Stromal cell of bone marrow (primary cell): ENCODE results near the gene TP53AIP1.

Experiments
- DNase-seq: peaks from one replicate; pipeline ENCODE4 v3.0.0-alpha.2; 2012; ENCODE audit warnings: low read depth

TP53AIP1 gene

DNA sequence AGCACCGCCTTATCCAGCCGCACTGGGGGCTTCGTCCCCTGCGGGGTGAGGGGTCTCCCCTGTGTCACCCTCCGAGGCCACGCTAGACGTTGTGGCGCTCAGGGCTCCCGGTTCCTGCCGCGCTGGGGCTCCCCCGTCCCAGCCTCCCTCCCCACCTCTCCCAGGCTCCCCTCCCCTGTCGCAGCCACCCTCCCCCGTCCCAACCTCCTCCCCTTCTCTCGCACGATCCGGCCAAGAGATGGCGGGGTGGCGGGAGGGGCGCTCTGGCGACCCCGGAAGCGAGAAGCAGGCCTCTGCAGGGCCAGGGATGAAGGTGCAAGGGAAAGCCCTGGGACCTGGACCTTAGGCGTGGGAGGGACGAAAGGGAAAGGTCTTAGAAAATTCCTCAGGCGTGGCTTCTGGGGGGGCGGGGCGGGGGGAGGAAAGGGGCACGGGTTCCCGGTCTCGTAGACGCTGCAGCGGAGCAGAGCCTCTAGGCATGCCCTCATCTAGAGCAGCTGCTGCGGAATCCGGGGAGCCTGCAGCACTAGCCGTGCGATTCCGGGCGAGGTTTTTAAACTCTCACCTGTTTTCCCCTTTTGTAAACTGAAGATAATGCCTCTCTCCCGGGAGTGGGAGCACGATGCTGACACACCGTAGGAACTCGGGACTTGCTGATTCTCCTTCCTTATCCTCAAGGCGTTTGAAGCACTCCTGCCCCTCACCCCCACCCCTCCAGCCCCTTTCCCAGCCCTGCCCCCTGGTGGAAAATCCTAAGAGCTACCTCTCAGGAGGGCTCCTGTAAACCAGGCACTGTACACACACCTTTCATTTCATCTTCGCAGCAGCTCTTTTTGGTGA lies 37.1 kb downstream of the TP53AIP1 start:
- no peak for DNase-seq

DNA sequence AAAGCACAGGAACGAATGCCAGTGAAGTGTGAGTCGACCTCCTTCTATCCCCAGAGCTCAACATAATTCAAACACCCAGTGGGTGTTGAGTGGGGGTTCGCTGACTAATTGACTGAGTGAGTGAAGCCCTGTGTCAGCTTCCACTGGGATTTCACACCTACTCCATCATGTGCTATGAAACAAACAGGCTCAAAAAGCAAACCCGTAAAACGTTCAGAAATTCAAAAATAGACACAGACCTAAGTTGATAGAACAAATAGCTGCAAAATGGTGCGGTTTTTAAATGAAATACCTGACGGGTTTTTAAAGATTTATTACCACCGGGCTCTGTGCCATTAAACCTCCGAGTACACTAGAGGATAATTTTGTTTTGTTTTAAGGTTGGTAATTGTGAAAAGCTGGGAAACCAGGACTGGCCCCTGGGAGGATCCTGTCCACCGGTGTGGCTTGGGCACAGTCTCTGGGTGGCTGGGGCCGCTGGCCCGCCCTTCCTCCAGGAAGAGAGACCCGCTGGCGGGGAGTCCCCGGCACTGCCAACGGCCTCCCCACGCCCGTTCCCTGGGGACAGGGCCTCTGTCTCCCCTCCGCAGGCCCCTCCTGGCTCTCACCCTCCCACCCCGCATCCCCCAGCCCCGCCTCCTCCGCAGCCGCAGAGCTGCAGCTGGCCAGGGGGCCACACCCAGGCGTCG lies 37.9 kb downstream of the TP53AIP1 start:
- DNase-seq = no peak

DNA sequence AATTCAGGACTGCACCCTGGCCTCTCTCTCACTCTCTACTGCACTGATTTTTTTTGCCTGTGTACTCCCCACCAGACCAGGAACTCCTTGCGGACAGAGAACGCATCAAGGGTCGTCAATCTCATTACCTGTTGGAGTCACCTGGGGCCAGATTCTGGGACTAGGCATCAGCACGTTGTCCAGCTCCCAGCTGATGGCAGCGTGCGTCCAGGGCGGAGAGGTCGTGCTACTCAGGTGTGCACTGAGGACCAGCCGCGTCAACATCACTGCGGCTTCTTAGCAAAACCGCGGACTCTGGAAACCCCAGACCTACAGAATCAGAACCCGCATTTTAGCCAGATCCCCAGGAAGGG lies 38.4 kb downstream of the TP53AIP1 start:
- no peak for DNase-seq

DNA sequence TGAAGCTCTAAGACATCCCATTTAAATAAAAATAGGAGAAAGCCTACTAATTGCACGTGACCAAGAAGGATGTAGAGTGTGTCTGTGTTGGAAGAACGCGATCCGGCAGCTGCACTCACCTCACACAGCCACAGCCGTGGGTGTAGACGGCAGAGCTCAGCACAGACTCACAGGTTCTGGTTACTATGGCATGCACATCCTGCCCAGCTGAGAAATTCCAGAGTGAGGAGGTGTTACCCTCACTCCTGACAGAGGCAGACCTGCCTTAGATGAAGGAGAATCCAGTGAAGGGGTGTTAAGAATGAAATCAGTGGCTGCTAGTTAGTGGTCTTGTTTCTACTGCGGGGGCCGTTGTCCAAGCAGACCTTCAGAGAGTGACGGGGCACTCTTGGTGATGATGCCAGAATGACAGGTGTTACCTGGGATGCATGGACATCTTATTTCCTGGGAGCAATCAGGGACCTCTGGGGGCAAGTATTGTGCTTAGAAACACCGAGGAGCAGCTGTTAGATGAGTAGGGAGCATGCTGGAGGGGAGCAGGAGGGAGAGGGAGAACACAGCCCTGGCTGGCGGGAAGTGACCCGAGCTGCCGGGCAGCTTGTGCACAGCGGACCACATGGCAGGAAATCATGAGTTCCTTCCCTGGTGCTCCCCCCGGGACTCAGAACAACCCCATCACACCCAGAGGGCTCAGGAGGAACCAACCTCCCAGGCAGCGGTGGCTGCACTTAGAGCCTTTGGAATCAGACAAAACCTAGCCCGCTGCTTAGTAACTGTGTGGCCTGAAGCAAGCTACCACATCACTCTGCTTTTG lies 39.2 kb downstream of the TP53AIP1 start:
- no peak for DNase-seq

DNA sequence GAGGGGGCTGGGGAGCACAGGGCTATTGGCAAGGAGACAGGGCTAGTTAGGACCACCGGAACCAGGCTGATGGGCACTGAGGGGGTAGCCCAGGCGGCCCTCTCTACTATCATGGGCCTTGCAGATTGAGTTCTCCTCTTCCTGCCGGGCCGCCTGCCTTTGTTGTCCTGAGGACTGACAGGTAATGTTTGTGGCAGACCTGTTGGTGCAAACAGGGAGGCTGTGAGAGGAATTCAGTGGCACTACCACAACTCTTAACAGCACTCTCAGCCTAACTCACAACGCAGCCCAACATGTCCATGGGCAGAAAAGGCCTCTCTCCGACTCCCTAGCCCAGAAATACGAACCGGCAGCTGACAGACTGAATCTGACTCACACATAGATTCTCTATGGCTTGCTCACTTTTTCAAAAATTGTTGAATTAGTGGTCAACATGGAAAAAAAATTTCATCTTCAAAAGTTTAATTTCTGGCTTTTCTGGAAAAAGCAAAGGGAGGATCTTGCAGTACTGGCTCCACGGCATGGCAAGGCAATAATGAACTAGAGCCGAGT lies 40.1 kb downstream of the TP53AIP1 start:
- peak; percentile 73 for DNase-seq

DNA sequence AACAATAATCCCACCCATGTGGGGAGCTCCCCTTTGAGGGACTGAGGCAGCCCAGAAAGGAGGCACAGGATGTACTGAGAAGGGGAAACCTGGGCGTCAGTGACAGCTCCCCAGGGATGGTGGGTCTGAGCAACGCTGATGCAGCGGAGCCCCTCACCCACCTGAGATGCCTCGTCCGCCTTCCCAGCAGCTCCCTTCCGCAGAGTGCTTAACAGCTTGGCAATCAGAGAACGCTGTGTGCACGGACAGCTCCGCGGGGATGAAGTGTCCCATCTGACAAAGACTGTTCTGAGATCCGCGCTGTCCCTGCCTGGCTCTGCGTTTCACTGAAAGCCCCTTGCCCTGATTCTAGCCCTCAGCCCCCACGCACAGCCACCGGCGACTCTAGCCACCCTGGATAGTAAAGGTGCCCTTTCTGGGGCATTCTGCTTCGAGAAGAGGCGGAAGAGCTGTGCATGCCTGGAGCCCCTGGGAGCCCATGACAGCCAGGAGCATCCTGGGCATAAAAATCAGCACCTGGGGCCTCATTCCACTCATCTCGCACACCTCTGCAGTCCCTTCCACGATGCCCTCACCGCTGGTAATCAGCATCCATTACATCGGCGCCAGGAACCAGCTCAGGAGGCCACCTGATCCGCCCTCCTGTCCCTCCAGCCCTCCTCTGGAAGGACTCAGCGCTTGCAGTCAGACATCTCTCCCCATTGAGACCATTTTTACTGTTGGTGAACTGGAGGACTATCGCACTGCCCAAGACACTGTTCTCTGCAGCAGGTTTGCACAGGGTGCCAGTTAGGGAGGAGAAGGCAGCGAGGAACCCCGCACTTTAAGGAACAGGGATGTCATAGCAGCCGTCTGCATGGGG lies 40.8 kb downstream of the TP53AIP1 start:
- no peak for DNase-seq

DNA sequence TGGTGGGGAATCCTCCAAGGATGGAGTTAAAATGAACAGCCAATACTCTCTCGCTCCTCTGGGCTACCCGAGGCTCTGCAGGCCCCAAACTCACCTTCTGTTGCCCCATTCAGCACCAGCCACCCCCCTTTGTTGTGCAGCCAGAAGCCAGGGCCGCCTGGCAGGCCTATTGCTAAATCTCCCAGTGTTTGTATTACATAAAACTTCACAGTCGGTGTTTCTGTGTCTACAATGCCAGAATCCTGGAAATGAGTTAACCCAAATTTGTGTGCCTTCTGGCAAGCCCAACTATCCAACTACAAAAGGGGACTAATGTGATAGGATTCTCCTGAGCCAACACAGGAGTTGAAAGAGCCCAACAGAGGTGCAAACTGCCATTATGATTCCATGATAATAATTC lies 42.2 kb downstream of the TP53AIP1 start:
- no peak for DNase-seq

DNA sequence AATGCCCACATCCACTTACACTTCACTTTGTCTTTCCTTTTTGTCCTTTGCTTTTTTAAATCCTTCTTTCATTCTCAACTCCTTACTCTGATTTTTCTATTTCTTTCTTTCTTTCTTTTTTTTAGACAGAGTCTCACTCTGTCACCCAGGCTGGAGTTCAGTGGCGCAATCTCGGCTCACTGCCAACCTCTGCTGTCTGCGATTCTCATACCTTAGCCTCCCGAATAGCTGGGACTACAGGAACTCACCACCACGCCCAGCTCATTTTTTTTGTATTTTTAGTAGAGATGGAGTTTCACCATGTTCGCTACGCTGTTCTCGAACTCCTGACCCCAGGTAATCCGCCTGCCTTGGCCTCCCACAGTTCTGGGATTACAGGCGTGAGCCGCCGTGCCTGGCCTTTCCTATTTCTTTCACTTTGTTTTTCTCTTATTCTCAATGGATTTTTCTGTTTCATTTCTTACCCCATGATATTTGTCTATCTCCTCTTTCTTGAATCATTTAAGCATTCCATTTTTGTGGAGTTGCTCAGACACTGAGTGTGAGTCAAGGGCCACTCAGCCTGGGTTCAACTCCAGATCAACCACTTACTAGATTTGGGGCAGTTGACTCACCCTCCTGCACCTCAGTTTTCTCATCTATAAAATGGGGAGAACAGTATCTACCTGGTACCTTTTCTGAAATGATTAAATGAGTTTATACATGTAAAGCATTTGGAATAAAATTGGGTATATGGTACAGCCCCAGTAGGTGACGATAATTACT lies 43.9 kb downstream of the TP53AIP1 start:
- no peak for DNase-seq

DNA sequence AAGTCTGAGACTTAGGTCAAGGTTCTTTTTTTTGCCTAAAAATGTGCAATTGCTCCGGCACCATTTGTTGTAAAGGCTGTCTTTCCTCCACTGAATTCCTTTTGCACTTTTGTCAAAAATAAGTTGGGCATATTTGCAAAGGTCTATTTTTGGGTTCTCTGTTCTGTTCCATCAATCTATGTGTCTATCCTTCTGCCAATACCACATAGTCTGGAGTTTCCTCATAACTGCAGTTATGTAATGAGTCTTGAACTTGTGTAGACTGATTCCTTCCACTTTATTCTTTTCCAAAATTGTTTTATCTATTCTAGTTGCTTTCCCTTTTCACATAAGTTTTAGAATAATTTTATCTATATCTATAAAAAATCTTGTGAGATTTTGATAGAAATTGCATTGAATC lies 44.8 kb downstream of the TP53AIP1 start:
- DNase-seq = no peak

DNA sequence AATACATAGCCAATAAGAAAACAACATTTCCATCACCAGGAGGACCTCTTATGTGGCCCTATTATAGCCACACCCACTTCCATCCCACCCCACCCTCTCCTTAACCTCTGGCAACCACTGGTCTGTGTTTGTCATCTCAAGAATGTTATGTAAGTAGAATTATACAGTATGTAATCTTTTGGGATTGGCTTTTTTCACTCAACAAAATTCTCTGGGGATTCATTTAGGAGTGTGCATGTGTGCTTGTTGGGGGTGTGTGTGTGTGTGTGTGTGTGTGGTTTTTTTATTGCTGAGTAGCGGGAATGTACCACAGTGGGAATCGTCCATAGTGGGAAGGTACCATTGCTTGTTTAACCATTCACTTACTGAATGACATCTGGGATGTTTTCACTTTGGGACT lies 46.3 kb downstream of the TP53AIP1 start:
- DNase-seq = no peak

DNA sequence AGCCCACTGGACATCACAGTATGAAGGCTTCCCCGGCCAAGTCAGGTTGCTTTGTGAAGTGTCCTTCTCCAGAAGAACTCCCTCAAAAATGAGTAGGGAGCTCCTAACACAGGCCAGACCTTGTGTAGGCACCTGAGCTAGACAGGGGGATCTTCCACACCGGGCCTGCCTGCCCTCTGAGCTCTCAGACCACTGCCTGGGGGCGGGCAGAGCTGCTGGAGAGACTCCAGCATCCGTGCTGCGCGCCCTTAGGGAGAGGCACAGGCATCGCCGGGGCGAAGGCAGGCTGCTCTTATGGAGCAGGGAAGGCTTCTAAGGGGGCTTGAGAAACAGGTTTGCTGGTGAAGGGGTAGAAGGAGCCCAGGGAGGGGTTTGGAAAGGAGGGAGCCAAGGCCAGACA lies 47.1 kb downstream of the TP53AIP1 start:
- no peak for DNase-seq

DNA sequence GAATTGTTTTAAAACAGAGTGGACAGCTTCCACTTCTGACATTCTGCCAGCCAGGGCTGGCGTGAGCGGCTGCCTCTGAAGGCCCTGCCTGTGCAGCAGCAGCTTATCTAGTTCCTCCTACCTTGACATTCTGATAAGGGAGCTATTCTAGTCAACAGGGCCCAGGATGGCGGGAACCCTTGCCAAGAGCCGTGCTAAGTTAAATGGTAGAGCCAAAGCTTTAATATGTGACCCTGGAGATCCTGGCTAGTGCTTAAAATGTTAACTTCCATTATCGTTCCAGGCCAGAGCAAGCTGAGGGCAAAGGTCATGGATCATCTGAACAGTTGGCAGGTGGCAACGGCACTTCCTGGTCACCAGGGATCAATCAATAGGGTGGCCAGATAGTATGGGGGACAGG lies 48.0 kb downstream of the TP53AIP1 start:
- DNase-seq = no peak

DNA sequence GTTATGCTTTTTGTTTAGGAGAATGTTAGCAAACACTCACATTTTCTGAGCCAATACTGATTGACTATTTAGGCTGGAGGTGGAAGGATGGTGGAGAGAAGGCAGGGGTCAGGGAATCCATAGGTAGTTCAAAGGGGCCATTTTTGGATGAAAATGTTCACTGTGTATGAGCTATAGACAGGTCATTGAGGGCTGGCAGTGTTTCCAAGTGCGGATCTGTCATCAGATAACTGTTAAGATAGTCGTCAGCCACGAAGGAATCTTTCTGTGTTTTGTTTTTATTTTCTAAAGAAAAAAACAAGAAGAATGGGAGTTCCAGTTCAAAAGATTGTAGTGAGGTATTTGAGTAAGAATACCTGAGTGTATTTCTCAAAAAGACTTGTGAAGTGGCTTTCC lies 48.4 kb downstream of the TP53AIP1 start:
- DNase-seq = no peak

DNA sequence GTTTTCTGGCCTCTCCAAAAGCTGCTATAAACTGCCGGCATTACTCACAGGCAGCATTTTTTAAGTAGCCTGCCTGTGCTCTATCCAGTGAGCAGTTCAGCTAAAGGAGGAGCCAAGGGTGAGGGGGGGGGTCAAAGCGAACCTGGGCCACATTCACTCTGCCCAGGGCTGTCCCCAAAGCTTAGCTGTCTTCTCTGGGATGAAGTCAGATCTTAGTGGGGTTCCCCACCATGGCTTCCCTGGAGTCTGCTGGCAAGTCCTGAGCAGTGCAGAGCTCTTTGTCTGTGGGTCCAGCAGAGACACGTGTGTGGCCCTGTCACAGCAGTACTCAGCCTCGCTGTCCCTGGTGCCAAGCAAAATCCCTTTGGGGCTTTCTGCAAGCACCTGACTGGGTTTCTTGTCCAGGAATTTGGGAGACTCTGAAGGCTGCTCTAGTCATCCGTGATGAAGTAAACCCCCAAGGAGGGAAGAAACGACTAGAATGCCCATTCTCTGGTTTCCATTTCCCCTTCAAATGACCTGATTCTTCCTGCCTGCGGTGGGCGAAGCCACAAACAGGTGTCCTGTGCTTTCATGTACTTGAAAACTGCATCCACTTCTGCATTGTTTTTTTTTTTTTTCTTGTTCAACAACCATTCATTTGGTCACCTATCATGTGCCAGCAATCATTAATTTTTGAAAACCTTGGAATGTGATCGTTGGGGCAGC lies 48.9 kb downstream of the TP53AIP1 start:
- no peak for DNase-seq

DNA sequence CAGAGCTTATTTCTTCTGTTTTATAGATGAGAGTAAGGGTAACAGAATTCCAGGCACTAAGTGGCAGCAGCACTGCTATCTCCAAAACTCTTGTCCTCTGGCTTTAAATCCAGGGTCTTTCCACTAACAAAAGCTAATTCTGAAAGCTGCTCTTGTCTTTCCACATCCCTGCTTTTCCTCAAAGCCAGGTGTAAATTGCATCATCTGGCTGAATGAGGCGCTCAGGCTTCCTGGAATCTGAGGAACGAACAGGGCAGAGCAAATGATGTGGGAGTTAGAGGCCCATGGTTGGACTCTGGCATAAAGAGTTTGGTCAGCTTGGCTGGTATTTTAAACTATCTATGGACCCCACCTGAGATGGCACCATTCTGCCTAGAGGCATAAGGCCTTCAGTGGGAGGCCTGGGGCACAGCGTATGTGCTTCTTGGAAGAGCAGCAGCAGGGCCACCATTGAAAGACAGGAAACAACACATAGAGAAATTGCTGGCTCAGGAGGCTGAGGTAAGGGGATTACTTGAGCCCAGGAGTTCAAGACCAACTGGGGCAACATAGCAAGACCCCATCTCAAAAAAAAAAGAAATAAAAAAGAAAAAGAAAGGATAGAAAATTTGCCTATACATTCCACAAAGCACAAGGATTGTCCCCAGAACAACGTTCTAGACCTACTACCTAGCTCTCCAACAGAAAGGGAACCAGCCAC lies 49.7 kb downstream of the TP53AIP1 start:
- no peak for DNase-seq

DNA sequence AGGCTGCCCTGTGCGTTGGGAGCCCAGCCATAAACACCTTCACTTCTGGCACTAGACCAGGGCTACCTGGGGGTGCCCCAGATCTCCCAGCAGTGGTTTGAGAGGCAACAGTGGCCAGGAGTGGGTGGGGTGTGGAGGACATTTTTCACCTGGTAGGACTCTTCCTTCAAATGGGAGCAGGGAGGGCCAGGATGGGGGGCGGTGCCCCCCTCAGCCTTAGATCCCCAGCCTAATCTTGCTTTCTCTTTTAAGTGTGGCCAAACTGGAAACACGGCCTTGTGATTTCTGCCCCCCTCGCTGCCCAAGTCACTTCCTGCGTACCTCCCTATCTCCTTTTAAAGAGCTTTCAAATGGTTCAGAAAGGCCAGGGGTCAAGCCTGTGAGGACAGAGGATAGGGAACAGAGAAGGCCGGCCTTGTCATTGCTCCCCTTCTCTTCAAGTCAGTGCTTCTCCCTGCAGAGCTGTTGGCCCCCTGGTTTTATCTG lies 50.7 kb downstream of the TP53AIP1 start:
- DNase-seq = no peak

DNA sequence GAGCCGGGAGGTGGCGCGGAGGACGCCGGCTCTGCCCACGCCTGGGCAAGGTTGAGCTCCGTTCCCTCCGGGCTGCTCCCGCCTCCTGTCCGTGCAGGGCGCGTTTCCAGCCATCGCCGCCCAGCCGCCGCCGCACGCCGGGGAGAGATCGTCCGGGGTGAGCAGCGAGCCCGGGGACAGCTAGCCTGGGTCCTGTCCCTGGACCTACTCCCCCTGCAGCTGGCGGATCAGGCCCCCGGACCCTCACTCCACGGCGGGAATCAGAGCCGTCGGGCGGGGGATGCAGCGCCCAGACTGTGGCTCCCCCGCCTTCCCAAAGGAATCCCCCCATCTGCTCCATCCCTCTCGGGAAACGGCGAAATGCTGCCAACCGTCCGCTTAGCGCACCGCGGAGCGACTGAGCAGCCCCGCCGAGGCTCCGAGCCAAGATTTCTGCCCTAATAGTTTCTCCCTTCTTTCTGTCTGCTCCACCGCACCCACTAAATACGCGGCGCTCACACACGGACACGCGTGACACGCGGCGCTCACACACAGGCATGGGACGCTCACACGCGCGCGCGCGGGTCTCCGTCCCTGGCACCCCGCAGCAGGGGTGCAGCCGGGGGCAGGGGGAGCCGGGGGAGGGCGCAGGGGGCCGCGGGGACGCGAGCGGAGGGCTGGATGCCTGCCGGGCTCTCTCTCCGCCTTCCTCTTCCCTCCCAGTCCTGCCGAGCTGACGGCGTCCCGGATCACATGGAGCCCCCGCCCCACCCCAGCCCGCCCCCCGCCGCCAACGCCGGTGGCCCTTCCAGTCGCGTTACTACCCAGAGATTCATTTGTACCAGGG lies 51.9 kb downstream of the TP53AIP1 start, which contains the start of gene KCNJ5:
KCNJ5 (plus strand) TSS at position 814 of the 826 bp plus-strand sequence. CDS start 19,918 bp downstream, outside the sequence.
- DNase-seq = no peak

DNA sequence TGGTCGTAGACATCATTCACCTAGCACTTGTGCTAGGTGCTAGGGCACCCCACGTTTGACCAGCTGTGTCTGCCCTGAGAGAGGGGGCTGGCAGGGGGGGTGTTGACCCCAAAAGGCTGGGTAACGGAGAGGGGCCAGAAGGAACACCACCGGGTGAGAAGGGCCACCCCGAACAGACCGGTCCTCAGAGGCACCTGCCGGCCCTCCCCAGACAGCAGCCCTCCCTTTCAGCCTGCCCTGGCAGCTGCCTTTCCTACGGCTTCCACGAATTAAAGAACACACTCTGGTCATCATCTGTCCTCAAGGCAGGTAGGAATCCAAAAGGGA lies 52.5 kb downstream of the TP53AIP1 start:
- no peak for DNase-seq
